HG03175 (cell line): ENCODE measurements around the gene PDE1C.
A peak's percentile ranks its signal among the peaks of the same experiment; 100 is the strongest.

Experiments
- ATAC-seq: cut with Tn5 transposase; IDR thresholded peaks from one replicate; pipeline ENCODE4 v1.9.1; 2021; ENCODE audit warnings: mild to moderate bottlenecking, moderate library complexity; ENCODE audit not compliant: unreplicated experiment

PDE1C gene

GRCh38 chr7:31899356-31899927, 170.8 kb downstream of the PDE1C start:
- ATAC-seq = no peak

DNA sequence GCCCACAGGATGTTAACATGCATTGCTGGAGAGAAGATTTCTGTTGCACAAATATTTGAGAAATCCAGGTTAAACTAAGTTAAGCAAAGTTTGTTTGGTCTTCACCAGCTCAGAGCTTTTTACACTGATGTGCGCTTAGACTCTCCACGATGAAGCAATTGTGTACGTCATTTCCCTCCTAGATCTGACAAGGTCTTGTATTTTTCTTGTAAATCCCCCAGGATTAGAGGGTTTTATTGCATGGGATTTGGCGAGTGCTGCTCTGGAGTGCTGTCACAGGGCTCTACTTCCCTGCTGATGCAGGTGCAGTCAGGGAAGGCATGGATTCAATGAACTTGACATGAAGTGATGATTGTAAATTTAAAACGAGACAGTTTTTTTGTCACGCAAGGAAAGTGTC, 173.3 kb downstream of the PDE1C start:
- no peak for ATAC-seq

DNA sequence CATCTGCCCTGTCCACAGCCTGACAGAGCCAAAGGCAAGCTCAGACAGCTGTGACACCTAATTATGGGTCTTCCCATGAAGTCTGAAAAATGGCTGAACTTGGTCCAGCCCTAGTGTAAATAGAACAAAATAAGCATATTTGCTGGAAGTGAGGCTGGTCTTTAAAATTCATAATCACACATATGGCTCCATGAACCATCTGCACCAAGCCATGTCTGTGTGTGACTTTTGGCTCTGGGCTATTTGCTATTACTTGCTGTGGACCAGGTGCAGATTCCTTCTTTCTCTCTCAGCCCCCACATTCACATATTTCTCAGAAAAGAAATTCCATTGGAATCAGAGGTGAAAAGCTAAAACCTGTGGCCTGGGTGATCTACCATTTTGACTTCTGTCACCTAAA, 175.9 kb downstream of the PDE1C start:
- ATAC-seq = no peak

GRCh38 chr7:31893365-31893764, 176.8 kb downstream of the PDE1C start:
- no peak for ATAC-seq

GRCh38 chr7:31892099-31892829, 177.9 kb downstream of the PDE1C start:
- peak; percentile 89 for ATAC-seq

DNA sequence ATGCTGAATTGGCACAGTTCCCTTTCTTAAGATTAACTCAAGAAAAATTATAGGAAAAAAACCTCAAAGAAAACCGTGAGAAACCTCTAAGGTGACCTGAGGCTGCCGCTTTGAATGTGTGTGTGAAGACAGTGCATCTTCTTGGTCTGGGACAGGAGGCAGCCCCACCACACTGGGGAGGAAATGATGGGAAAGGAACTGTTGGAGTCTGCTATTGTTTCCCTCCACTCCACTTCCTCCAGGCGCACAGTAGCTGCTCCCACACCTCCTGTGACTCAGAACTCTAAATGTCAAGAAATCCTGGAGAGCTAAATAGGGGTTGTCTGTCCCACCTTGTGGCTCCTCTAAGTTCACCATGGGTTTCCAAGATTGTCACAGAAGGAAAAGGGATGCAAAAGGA, 179.4 kb downstream of the PDE1C start:
- no peak for ATAC-seq

DNA sequence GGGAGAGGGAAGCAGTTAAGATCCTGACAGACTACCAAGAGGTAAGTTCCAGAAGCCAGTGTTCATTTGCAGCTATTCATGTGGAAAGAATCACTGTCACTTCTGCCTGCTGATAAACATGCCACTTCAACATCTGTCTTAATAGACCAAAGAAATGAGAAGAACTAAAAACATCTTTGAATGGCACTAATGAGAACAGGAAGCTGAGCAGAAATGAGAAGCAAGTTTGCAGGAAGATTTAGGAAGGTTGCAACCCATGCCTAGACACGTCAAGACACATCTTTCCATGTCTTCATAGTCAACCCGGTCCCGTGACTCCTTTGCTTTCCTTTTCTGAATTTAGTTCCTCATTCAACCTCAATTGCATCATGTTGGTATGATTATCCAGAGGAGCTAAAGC, 180.0 kb downstream of the PDE1C start:
- ATAC-seq = no peak

DNA sequence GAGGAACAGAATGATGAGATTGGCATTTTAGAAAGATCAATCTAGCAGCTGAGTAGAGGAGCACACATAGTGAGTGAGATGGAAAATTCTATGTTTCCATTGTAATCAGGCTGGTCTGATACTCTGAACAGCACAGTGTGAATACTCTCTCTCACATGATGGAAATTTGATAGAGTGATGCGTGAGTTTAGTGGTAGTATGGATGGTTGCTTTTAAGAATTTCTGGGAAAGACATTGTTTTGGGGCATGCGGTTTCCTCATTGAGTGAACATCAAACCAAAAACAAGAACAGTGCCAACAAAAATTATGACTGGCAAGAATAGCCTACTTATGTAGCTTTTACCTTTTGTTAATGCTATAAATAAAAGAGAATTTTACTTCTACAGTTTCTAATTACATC, 183.2 kb downstream of the PDE1C start:
- no peak for ATAC-seq

GRCh38 chr7:31885171-31885570, 185.0 kb downstream of the PDE1C start:
- no peak for ATAC-seq

GRCh38 chr7:31883761-31884164, 186.4 kb downstream of the PDE1C start:
- peak; percentile 91 for ATAC-seq

DNA sequence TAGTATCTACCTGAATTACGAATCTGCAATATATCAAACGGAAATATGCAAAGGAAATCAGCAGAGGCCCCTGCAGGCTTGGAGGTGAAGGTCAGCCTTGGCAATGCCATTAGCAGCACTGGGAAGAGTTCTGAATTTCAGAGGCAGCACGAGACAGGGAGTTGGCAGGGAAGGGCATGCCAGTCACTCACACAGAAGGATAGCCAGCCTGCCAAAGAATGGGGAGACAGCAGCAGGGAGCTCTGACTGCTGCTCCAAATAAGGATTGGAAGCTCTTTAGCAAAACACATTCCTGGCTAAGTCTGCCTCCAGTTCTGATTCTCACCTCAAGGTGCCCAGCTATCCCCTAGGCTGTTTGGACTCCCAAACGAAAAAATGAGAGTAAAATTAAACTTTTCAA, 188.0 kb downstream of the PDE1C start:
- ATAC-seq = no peak

- no peak for ATAC-seq
Measured at GRCh38 chr7:31878875-31879274, 191.3 kb downstream of the PDE1C start.

DNA sequence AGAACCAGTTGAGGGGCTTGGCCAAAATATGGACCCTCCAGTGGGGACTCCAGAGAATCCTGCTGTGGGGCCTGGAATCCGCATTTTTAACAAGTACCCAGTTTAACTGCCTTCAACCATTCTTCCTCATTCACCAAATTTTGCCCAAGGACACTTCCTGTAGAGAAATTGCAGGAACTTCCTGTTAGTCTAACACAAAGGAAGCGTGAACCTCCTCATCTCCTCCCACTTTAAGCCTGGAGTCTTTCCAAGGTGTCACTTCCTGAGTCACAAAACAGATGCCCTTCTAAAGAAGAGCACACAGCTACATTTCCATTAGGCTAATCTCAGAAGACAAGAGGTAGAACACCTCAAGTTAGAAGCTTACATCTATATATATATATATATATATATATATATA, 194.8 kb downstream of the PDE1C start:
- no peak for ATAC-seq

DNA sequence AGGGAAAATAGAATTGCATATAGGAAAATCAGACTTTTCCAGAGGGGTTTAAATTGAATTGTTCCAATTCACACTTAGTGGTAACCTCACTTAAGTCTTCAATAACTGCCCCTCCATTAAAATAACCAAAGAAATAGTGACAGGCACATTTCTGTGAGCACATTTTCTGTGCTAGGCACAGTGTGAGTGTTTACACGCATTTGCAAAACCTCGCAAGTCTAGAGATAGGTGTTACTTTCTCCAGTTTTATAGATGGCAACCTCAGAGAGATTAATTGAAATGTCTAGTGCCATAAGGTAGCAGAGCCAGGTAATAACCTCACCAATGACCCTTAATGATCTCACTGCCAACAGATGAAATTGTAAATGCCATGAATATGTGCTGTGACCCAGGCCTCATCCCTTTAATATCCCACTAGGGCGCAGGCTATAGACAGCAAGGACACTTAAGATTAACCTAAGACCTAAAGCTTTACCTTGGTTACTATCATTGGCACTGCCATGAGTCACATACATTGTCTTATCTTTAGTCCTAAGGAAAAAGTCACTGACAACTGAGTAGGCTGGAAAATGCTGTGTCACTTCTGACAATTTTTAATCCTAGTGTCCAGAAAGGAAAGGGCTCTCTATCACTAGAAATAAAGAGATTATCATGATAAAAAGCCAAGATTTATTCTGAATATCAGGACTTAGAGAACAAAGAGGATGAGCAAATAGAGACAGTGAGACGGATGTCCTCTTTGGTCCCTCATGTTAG, 195.4 kb downstream of the PDE1C start:
- no peak for ATAC-seq

DNA sequence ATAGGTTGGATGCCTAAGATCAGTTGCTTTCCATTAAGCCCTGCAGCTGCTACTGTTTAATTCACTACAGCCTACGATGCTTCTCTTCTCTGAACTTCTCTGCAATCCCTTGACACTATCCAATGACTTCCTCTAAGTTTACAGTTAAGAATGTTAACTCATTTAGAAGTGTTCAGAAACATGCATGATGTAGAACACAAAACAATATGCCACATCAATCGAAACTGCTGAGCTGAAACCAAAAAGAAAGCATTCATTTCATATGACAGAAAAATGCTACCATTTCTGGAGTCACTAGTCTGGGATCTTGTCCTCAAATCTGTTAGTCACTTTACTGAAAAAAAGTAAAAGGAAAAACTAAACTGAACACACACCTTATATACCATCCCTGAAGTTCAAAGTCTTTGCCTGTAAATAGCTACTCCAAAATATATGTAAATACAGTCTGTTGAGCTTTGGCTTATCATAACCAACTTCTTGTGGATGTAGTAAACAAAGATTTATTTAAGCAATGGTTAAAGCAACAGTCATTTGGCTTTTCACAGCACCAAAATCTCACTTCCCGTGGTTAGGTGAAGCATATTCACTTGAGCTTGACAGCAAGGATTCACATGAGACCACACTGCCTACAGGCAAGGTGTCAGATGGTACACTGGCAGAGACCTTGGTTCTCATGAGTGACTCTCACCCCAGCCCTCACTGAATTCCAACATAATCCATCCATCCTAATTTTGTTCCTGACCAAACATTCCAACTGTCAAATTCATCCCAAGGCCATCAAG, 196.2 kb downstream of the PDE1C start:
- ATAC-seq = peak; percentile 92

- ATAC-seq = no peak
Measured at GRCh38 chr7:31872545-31873370, 197.4 kb downstream of the PDE1C start.

DNA sequence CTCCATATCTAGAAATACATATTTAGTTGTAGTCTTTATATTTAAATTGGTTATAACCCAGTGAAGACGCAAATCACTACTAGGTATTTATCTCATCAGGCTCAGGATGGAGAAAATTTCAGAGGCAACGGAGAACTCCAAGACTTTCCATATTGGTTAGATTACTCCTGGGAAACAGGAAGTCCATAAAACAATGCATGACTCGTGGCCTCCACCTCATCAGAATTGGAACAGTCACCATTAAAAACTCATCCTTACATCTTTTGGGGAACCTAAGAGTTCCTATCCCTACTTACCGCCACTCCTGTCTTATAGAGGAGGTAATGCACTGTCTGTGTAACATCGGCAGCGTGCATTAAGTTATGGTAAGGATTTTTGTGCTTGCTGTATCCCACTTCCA, 205.6 kb downstream of the PDE1C start:
- ATAC-seq = no peak

DNA sequence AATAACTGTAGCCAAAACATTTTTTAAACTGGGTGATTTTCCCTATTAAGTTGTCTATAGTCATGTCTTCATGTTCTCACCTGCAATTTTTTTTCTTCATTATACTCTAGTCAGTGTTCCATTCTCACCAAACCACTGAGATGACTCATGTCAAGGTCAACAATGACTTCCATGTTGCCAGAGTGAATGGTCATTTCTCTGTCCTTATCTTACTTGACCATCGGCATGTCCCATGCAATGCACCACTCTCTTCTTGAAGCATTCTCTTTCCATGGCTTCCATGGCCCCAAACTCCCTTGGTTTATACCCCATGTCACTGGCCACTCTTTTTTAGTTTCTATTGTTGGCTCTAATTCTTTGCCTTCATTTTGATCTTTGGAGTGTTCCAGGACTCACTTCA, 209.3 kb downstream of the PDE1C start:
- no peak for ATAC-seq

DNA sequence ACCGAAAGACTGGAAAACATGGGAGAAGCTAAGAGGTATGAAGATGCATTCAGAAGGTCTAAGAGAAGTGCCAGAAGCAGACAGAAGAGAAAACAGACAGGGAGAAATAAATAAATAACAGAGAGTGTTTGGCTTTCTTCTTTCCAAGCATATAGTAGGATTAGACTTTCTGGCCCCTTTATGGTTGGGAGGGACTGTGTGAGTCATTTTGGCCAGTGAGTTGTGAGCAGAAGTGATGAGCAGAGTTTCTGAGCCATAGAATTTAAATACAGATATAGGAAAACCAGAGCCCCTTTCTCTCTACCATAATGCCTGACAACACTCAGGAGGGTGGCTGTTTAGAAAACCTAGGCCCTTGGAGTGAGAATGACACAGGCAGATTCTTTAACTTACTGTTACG, 212.2 kb downstream of the PDE1C start:
- no peak for ATAC-seq

- no peak for ATAC-seq
Measured at GRCh38 chr7:31857172-31857571, 213.0 kb downstream of the PDE1C start.

DNA sequence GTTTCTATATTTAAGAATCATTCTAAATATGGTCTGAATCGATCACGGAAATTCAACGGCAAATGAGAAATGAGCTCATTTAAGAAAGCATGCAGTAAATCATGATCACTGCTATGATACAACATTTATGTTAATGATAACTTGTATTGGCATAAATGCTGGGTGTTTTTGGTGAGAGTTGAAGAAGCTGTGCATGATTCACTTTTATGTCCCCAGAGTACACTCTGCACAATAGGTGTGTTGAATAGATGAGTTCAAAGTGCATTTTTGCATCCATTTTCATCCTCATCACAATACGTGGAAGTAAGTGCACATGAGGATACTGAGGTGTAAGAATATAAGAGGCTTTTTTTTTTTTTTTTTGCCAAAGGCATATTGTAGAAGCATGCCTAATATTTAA, 213.9 kb downstream of the PDE1C start:
- ATAC-seq = no peak
